CD4-positive, alpha-beta T cell (primary cell): Measurements from ENCODE around the gene COPA. TPM values are rescaled to one million over a fixed set of nuclear protein-coding genes. Genes with fewer than 3 reads are reported as not detected.

Experiments used
- ATAC-seq: fragments of 200-7000 bp; cut with Tn5 transposase; one replicate; pipeline ENCODE4 v1.10.0; 2022; ENCODE audit warnings: mild to moderate bottlenecking; ENCODE audit not compliant: poor library complexity
- CTCF ChIA-PET: fragments of 350-600 bp; sonication (Branson Sonifier 250); formaldehyde crosslinking; loops from one replicate; lab custom pipeline; 2021; ENCODE audit warnings: antibody characterized with exemption, inconsistent platforms; lab: Charles Lee
- POLR2A ChIA-PET: fragments of 350-600 bp; sonication (Branson Sonifier 250); formaldehyde crosslinking; loops from one replicate; lab custom pipeline; 2021; ENCODE audit warnings: antibody characterized with exemption, inconsistent platforms; lab: Charles Lee
- DNase-seq, 14 experiments: peaks; one replicate each; pipeline ENCODE4 v3.0.0-alpha.2; 2013 to 2020; ENCODE audit warnings: mixed read lengths in 2 of 14
- H3K27ac ChIP-seq, 2 donors: one replicate each; pipeline versions ENCODE4 v1.5.1 to v1.7.0; 2013; ENCODE audit warnings: low read length in 2 of 2, low read depth in 1 of 2, mild to moderate bottlenecking in 1 of 2
- H3K27me3 ChIP-seq, 2 experiments: 1 replicate in 1 of 2; 2 replicates in 1 of 2; pipeline versions ENCODE4 v1.6.1 to v1.7.0; 2013; ENCODE audit warnings: low read length in 2 of 2, control low read depth in 1 of 2, mild to moderate bottlenecking in 1 of 2, moderate library complexity in 1 of 2; ENCODE audit not compliant: insufficient read depth in 2 of 2, control insufficient read depth in 1 of 2
- H3K36me3 ChIP-seq: one replicate; pipeline ENCODE4 v1.6.1; 2013; ENCODE audit warnings: low read length, control low read depth; ENCODE audit not compliant: insufficient read depth
- H3K4me1 ChIP-seq: one replicate; pipeline ENCODE4 v1.6.1; 2013; ENCODE audit warnings: low read length, control low read depth; ENCODE audit not compliant: insufficient read depth
- H3K4me3 ChIP-seq: one replicate; pipeline ENCODE4 v1.5.1; 2013; ENCODE audit warnings: mild to moderate bottlenecking, low read length, moderate library complexity
- H3K9me3 ChIP-seq, 2 experiments: 1 replicate in 1 of 2; 2 replicates in 1 of 2; pipeline versions ENCODE4 v1.6.1 to v1.7.0; 2013; ENCODE audit warnings: low read length in 2 of 2, mild to moderate bottlenecking in 2 of 2, control low read depth in 1 of 2, moderate library complexity in 1 of 2; ENCODE audit not compliant: control insufficient read depth in 1 of 2, insufficient read depth in 1 of 2
- H3K27ac Mint-ChIP-seq: one replicate; pipeline ENCODE4 v1.8.0; 2020; ENCODE audit warnings: mixed read lengths
- H3K27me3 Mint-ChIP-seq: one replicate; pipeline ENCODE4 v1.8.0; 2021; ENCODE audit warnings: mixed read lengths
- H3K36me3 Mint-ChIP-seq: one replicate; pipeline ENCODE4 v1.8.0; 2021; ENCODE audit warnings: low read depth, mixed read lengths
- H3K4me1 Mint-ChIP-seq: one replicate; pipeline ENCODE4 v1.8.0; 2021; ENCODE audit warnings: low read depth, mixed read lengths
- H3K4me3 Mint-ChIP-seq: one replicate; pipeline ENCODE4 v1.8.0; 2020; ENCODE audit warnings: mild to moderate bottlenecking, mixed read lengths
- H3K9me3 Mint-ChIP-seq: one replicate; pipeline ENCODE4 v1.8.0; 2020; ENCODE audit warnings: mixed read lengths
- CTCF ChIP-seq: fragments of 200-600 bp; IDR thresholded peaks from one replicate; pipeline ENCODE4 v1.8.0; 2022; ENCODE audit warnings: antibody characterized with exemption, mild to moderate bottlenecking
- intact Hi-C, 2 experiments: fragments of 100-400 bp; cut with DNase I in 1 of 2; cut with micrococcal nuclease in 1 of 2; formaldehyde crosslinking; loops; one replicate each; pipeline versions ENCODE4 v1.15.1 to v1.9.0; 2023 to 2025; cut with DNase I, micrococcal nuclease
- total RNA-seq, 174 experiments: library from RNA in 2 of 174; stranded (reverse) in 2 of 174; gene quantifications; one replicate each; pipeline ENCODE4 v1.2.3 and lab custom pipeline; 2021 to 2026

The COPA gene
- total RNA-seq, 2 experiments from 2014 or later = 95.0 to 107 TPM

DNA sequence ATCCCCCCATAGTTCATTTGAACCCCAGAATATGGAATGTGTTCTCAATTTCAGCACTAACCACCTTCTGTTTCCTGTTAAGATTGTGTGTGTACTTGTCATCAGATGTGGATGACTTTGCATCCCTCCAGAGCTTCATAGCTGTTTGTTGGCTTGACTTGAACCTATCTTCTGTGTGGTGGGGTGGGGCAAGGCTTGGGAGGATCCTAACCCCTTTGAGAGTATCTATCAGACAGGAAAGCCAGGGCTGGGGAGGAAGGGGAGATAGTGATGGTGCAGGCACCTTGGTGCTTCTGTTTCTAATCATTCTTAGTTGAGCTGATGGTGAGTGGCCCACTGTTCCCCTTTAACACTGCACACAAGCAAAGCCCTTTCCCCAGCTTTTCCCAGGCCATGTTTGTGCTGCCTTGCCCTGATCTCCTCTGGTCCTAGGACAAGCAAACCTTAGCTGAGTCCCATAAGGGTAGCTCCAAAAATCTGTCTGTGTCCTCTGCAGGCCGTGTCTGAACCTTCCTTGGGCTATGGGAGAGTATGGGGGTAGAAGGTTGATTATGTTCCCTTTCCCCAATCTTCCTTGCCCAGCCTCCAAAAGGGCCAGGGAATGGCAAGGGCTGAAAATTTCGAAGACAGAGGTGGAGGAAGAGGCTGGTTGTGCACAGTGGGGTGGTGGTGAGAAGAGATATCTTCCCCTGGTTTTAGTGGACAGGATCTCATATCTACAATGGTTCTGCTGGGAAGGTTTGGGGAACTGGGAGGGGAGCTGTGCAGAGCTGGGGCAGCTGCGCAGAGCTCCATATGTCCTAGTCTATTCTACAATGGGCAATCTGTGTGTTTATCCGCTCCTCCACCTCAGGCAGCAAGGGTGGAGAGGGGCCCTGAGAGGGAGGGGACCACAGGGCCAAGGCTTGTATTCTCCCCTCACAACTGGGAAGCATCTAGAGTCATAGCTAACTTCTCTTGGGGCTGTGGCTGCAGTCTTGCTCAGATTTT lies 25.2 kb upstream of the COPA start:
- Histone ChIP-seq H3K4me1 (no peaks in the 10 kb centered on the region), H3K4me3 (no peak overlapping the region), H3K27ac (no peak overlapping the region), H3K9me3 (no peaks in the 10 kb centered on the region), H3K36me3 (no peaks in the 10 kb centered on the region), H3K27me3 (no peaks in the 10 kb centered on the region)
- TF ChIP-seq CTCF = no peak
- no peak overlapping the region for H3K4me3 Mint-ChIP-seq
- CTCF ChIA-PET = no interaction called here
- H3K36me3 Mint-ChIP-seq = no peaks in the 10 kb centered on the region
- no peak for DNase-seq
- no peak overlapping the region for H3K27ac Mint-ChIP-seq
- POLR2A ChIA-PET = interaction anchor here (0.8 to 1.0 kb wide), 2 partner anchors 9 to 10 kb away, joined by 3 read pairs; no protein-coding TSS in a partner anchor
- H3K9me3 Mint-ChIP-seq = no peaks in the 10 kb centered on the region
- H3K4me1 Mint-ChIP-seq = no peaks in the 10 kb centered on the region
- ATAC-seq = no peak
- H3K27me3 Mint-ChIP-seq = no peaks in the 10 kb centered on the region
- intact Hi-C loops = no loop called here

GRCh38 chr1:160367516-160367900 lies 24.5 kb upstream of the COPA start:
- Mint-ChIP-seq H3K27me3 (no peaks in the 10 kb centered on the region), H3K27ac (no peak overlapping the region), H3K4me3 (no peak overlapping the region), H3K4me1 (no peaks in the 10 kb centered on the region), H3K9me3 (no peaks in the 10 kb centered on the region), H3K36me3 (no peaks in the 10 kb centered on the region)
- DNase-seq (no peak), ATAC-seq (no peak)
- CTCF ChIA-PET = no interaction called here
- H3K9me3 ChIP-seq = no peaks in the 10 kb centered on the region
- no peak overlapping the region for H3K27ac ChIP-seq
- H3K36me3 ChIP-seq = no peaks in the 10 kb centered on the region
- intact Hi-C loops = no loop called here
- H3K27me3 ChIP-seq = no peaks in the 10 kb centered on the region
- no peak for TF ChIP-seq CTCF
- H3K4me1 ChIP-seq = no peaks in the 10 kb centered on the region
- H3K4me3 ChIP-seq = no peak overlapping the region
- POLR2A ChIA-PET = no interaction called here

DNA sequence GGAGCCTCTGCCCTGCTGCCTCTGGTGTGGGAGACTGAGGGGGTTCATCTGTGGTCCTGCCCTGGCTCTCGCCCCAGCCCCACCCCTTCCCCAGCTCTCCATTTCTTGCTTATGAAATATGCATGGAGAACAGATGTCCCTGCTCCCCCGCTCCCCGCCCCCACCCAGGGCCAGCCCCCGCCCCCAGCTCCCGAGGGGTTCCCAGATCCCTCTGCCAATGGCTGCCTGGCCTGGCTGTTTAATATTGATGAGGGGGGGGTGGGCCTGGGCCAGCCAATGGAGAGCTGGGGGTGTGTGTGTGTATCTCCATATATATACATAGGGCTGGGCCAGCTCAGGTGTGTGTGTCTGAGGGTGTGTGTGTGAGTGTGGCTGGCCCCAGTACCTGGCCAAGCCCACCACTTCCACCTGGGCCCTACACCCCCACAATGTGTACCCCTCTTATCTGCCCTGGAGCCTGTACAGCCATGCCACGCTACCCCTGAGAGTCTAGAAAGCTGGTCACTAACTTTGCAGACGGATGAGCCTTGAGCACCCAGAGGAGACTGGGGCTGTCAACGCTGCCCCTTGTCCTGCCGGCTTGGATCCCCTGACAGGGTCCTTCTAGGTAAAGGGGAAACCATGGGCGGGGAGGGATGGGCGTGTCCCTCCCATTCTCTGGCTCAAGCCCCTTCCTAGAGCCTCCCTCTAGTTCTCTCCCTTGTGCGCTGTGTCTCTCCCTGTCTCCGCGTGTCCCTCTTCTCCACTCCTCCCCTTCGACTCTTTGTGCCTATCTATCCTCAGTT lies 23.9 kb upstream of the COPA start, which contains the start of gene NHLH1:
TSS of gene NHLH1 (plus strand) at position 341 of the 785 bp plus-strand sequence. CDS start 3,661 bp downstream, outside the sequence.
- ChIA-PET POLR2A (no interaction called here), CTCF (no interaction called here)
- Mint-ChIP-seq H3K27me3 (no peaks in the 10 kb centered on the region), H3K9me3 (no peaks in the 10 kb centered on the region), H3K4me1 (no peaks in the 10 kb centered on the region), H3K4me3 (no peak within 1 kb of the TSS), H3K27ac (no peak within 1 kb of the TSS), H3K36me3 (no peaks in the 10 kb centered on the region)
- ATAC-seq = no peak
- DNase-seq = no peak
- H3K4me1 ChIP-seq = no peaks in the 10 kb centered on the region
- no peak within 1 kb of the TSS for H3K27ac ChIP-seq
- intact Hi-C loops = no loop called here
- H3K4me3 ChIP-seq = no peak within 1 kb of the TSS
- H3K36me3 ChIP-seq = no peaks in the 10 kb centered on the region
- no peaks in the 10 kb centered on the region for H3K27me3 ChIP-seq
- H3K9me3 ChIP-seq = no peaks in the 10 kb centered on the region
- TF ChIP-seq CTCF = no peak
